ENCODE measurements around the gene ZACN. TPM values are rescaled to one million over a fixed set of nuclear protein-coding genes. Genes with fewer than 3 reads are reported as not detected.

The ZACN gene
- total RNA-seq, 4 donors from 2014 or later: not detected

GRCh38 chr17:76123191-76123499 lies 44.2 kb downstream of the ZACN start:
- 75 to 76% methylated on average over 5 of the region's 5 CpGs for WGBS, 2 donors
- no peaks in the 10 kb centered on the region for H3K27me3 ChIP-seq
- intact Hi-C loops (cut with DNase I): loop anchor here (5.0 kb wide), 1 partner anchor 59 kb away; no protein-coding TSS in a partner anchor
- no peak for DNase-seq
- H3K4me3 ChIP-seq: no peak overlapping the region
- TF ChIP-seq CTCF (IDR thresholded peaks at IDR 0.05) (no peak), POLR2A (IDR thresholded peaks at IDR 0.05) (no peak)
- no peak overlapping the region for H3K27ac ChIP-seq
- H3K36me3 ChIP-seq: no peaks in the 10 kb centered on the region
- peaks cover 6 to 15% (median 10%) of the 10 kb centered on the region in 3 donors for H3K4me1 ChIP-seq
- no peaks in the 10 kb centered on the region for H3K9me3 ChIP-seq

- no peaks in the 10 kb centered on the region for H3K36me3 ChIP-seq
- no peak for TF ChIP-seq POLR2A (IDR thresholded peaks at IDR 0.05)
- TF ChIP-seq CTCF (IDR thresholded peaks at IDR 0.05): peak in 1 of 6 experiments; percentile 12
- 44% methylated on average over 2 of the region's 9 CpGs; no CpG with 5 or more reads in 1 of the 2 donors for whole genome bisulfite sequencing, 2 donors
- peaks cover 6 to 15% (median 10%) of the 10 kb centered on the region in 3 donors for H3K4me1 ChIP-seq
- no peak for DNase-seq
- intact Hi-C loops (cut with DNase I): loop anchor here (5.0 kb wide), 1 partner anchor 58 kb away; no protein-coding TSS in a partner anchor
- H3K4me3 ChIP-seq: no peak overlapping the region
- H3K9me3 ChIP-seq: no peaks in the 10 kb centered on the region
- no peaks in the 10 kb centered on the region for H3K27me3 ChIP-seq
- no peak overlapping the region for H3K27ac ChIP-seq
Observed at GRCh38 chr17:76123749-76124581, 45.0 kb downstream of the ZACN start.

- Histone ChIP-seq H3K36me3 (no peaks in the 10 kb centered on the region), H3K4me3 (no peak overlapping the region), H3K27me3 (no peaks in the 10 kb centered on the region), H3K4me1 (peaks cover 6 to 20% (median 10%) of the 10 kb centered on the region in 3 donors), H3K9me3 (no peaks in the 10 kb centered on the region), H3K27ac (no peak overlapping the region)
- no peak for DNase-seq
- WGBS, 2 donors: 84 to 85% methylated on average over 15 to 16 of the region's 22 CpGs
- intact Hi-C loops (cut with DNase I): loop anchor here (5.0 kb wide), 1 partner anchor 58 kb away; no protein-coding TSS in a partner anchor
- TF ChIP-seq POLR2A (IDR thresholded peaks at IDR 0.05) (no peak), CTCF (IDR thresholded peaks at IDR 0.05) (peak in 1 of 6 experiments; percentile 18)
Observed at GRCh38 chr17:76124582-76125390, 45.8 kb downstream of the ZACN start.

- Histone ChIP-seq H3K27me3 (no peaks in the 10 kb centered on the region), H3K36me3 (no peaks in the 10 kb centered on the region), H3K4me3 (no peak overlapping the region), H3K4me1 (peaks cover 6 to 25% (median 10%) of the 10 kb centered on the region in 3 donors), H3K27ac (no peak overlapping the region), H3K9me3 (no peaks in the 10 kb centered on the region)
- DNase-seq: no peak
- 91 to 94% methylated on average over 3 to 5 of the region's 5 CpGs for whole genome bisulfite sequencing, 2 donors
- no peak for TF ChIP-seq POLR2A (IDR thresholded peaks at IDR 0.05)
- intact Hi-C loops (cut with DNase I): no loop called here
Observed at GRCh38 chr17:76125391-76125675, 46.4 kb downstream of the ZACN start.

GRCh38 chr17:76125922-76126321 lies 46.9 kb downstream of the ZACN start:
- Histone ChIP-seq H3K36me3 (no peaks in the 10 kb centered on the region), H3K4me1 (peaks cover 6 to 27% (median 10%) of the 10 kb centered on the region in 3 donors), H3K27ac (no peak overlapping the region), H3K27me3 (peaks cover 0 to 4% (median 0%) of the 10 kb centered on the region in 4 donors), H3K9me3 (no peaks in the 10 kb centered on the region), H3K4me3 (no peak overlapping the region)
- no peak for TF ChIP-seq CTCF (IDR thresholded peaks at IDR 0.05)
- no peak for TF ChIP-seq POLR2A (IDR thresholded peaks at IDR 0.05)
- intact Hi-C loops (cut with DNase I): no loop called here
- DNase-seq: no peak
- 95 to 100% methylated on average over 1 of the region's 1 CpG for WGBS, 2 donors

All from esophagus squamous epithelium (tissue), 5 donors.